Astrocyte of the cerebellum (primary cell): Measurements from ENCODE around the gene DRD1.

Source experiments
- DNase-seq: peaks from one replicate; pipeline ENCODE4 v3.0.0-alpha.2; 2011; ENCODE audit warnings: low read depth
- H3K4me3 ChIP-seq: 2 replicates; pipeline ENCODE4 v1.5.1; 2011; ENCODE audit warnings: mild to moderate bottlenecking, low read depth, low read length, moderate library complexity
- CTCF ChIP-seq: IDR thresholded peaks from 2 replicates; pipeline ENCODE4 v1.5.1; 2012; ENCODE audit warnings: low read length, low read depth, moderate library complexity, mild to moderate bottlenecking; ENCODE audit errors: missing control alignments
- in situ Hi-C: cut with HindIII; loops from 2 replicates; pipeline ENCODE4 v1.10.0; 2017; ENCODE audit warnings: low sequenced_read_pairs

DRD1 gene

GRCh38 chr5:175444060-175444904 is at the start of gene DRD1:
Gene DRD1 (minus strand): TSS chr5:175444182. CDS start chr5:175443099, 1,083 bp downstream.
- DNase-seq = no peak
- TF ChIP-seq CTCF = peak; percentile 71
- peak within 1 kb of the TSS; percentile 40 for H3K4me3 ChIP-seq
- in situ Hi-C loops = loop anchor here (25.0 kb wide), 1 partner anchor 507 kb away; no protein-coding TSS in a partner anchor

- in situ Hi-C loops = loop anchor here (5.0 kb wide), 1 partner anchor 34 kb away; no protein-coding TSS in a partner anchor
- no peak for TF ChIP-seq CTCF
- no peak for DNase-seq
- no peak overlapping the region for H3K4me3 ChIP-seq
Observed at GRCh38 chr5:175493726-175494125, 49.7 kb upstream of the DRD1 start.

GRCh38 chr5:175493260-175493659 is 49.3 kb upstream of the DRD1 start:
- DNase-seq = no peak
- in situ Hi-C loops = loop anchor here (5.0 kb wide), 1 partner anchor 34 kb away; no protein-coding TSS in a partner anchor
- TF ChIP-seq CTCF = no peak
- H3K4me3 ChIP-seq = no peak overlapping the region

GRCh38 chr5:175491223-175491622 is 47.2 kb upstream of the DRD1 start:
- H3K4me3 ChIP-seq = no peak overlapping the region
- in situ Hi-C loops = loop anchor here (5.0 kb wide), 1 partner anchor 36 kb away; no protein-coding TSS in a partner anchor
- no peak for TF ChIP-seq CTCF
- DNase-seq = no peak

GRCh38 chr5:175489693-175490443 is 45.9 kb upstream of the DRD1 start:
- H3K4me3 ChIP-seq = no peak overlapping the region
- TF ChIP-seq CTCF = no peak
- no peak for DNase-seq
- in situ Hi-C loops = loop anchor here (5.0 kb wide), 1 partner anchor 37 kb away; no protein-coding TSS in a partner anchor

- H3K4me3 ChIP-seq = no peak overlapping the region
- in situ Hi-C loops = no loop called here
- no peak for TF ChIP-seq CTCF
- DNase-seq = no peak
Observed at GRCh38 chr5:175487514-175488222, 43.7 kb upstream of the DRD1 start.
